HG03066 (cell line): ENCODE data around the gene PTOV1.

Experiments used
- ATAC-seq: cut with Tn5 transposase; IDR thresholded peaks from one replicate; pipeline ENCODE4 v1.9.1; 2021; ENCODE audit warnings: low read depth; ENCODE audit not compliant: unreplicated experiment

Gene PTOV1

DNA sequence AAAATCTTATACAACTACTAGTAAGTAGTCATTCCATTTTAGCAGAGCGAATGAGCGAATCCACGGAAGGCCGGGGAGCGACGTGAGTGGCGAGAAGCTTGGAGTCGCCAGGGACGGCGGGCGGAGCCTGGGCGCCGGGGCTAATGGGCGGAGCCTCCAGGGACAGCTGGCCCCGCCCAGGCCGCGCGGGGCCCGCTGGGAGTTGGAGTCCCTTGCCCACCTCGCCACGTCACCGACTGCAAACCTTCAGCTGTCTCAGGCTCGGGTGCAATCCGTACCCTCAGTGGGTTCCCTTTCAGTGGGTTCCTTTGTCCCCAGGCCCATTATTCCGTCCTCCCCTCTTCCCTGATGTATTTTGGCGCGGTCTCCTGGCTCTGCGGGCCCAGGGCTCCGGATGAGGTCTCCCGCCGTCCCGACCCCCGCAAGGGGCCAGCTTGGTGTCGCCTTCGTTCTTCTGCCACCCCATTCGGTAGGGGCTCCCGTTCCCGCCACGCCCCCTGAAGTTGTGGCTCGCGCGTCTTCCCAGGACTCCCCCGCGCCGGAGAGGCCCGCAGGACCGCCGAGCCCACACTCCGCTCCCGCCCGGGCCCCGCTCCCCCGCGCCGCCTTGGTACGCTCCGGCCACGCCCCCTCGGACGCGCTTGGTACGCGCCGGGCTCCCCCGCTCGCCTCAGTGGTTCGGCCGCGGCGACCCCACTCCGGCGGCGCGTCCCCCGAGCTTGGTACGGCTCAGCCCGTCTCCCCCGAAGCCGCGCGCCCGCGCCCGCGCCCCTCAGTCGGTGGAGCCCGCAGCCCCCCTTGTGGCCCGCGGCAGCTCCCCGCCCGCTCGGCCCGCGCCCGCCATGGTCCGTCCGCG, at the start of gene PTOV1:
PTOV1 (plus strand) TSS at position 673 of the 856 bp plus-strand sequence.
- peak; percentile 66 for ATAC-seq

DNA sequence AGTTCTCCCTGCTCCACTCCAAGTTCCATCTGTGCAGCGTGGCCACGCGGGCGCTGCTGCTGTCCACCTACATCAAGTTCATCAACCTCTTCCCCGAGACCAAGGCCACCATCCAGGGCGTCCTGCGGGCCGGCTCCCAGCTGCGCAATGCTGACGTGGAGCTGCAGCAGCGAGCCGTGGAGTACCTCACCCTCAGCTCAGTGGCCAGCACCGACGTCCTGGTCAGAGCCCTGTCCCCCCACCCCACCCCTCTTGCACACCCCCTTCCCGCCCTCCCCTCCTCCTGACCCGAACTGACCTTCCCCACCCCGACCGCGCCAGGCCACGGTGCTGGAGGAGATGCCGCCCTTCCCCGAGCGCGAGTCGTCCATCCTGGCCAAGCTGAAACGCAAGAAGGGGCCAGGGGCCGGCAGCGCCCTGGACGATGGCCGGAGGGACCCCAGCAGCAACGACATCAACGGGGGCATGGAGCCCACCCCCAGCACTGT, 49.5 kb upstream of the PTOV1 start:
- no peak for ATAC-seq

DNA sequence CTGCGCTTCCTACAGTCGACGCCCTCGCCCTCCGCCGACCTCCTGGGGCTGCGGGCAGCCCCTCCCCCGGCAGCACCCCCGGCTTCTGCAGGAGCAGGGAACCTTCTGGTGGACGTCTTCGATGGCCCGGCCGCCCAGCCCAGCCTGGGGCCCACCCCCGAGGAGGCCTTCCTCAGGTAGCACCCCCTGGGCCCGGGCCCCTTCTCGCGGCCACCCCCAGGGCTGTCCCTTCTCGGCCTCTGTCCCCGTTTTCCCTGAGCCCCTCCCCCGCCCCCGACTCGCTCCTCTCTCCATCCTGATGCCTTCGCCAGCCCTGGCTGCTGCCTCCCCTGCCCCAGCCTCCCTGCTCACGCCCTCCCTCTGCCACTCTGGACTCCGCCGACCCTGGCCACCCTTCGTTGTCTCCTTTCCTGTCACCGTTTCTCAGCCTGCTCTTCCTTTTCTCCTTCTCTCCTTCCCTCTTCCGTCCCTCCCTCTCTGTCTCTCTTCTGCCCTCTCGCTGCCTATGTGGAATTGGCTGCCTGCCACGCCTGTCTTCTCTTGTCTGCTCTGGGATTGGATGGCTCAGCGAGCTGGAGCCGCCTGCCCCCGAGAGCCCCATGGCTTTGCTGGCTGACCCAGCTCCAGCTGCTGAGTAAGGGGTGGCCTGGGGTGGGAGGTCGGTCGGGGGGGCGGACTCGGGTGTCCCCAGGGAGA, 48.8 kb upstream of the PTOV1 start:
- ATAC-seq, result no peak

DNA sequence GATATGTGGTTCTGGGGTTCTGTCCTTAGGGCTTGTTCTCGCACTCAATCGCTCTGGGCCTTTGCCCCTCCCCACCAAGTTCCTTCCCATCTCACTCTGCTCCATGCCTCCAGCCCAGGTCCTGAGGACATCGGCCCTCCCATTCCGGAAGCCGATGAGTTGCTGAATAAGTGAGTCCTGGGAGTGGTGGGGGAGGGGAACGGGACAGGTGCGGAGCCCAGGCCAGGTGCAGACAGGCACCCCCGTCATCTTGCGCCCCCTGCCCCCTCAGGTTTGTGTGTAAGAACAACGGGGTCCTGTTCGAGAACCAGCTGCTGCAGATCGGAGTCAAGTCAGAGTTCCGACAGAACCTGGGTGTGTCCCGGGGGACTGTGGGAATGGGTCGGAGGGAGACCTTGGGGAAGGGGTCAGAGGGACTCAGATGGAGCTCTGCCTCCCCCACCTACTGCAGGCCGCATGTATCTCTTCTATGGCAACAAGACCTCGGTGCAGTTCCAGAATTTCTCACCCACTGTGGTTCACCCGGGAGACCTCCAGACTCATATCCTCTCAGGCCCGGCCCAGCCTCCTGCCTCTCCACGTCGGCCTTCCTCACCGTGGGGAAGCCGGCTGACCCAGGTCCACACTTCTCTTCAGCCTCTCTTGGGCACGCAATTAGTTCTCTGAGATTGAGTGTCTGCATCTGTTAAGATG, 48.0 kb upstream of the PTOV1 start:
- ATAC-seq, result no peak

DNA sequence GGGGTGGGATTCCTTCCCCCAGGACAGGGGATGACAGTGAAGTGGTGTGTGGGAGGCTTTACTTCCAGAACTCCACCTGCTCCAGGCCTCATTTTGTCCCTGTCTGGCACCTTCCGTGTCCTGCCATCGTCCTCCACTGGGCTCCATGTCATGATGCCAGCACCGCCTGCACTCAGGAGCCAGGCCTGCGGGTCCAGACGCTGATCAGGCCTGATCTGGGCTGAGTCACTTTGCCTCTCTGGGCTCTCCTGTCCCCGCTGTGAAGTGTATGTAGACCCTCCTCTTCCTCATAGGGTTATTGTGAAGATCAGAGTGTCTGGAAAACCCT, 47.5 kb upstream of the PTOV1 start:
- ATAC-seq, result no peak

DNA sequence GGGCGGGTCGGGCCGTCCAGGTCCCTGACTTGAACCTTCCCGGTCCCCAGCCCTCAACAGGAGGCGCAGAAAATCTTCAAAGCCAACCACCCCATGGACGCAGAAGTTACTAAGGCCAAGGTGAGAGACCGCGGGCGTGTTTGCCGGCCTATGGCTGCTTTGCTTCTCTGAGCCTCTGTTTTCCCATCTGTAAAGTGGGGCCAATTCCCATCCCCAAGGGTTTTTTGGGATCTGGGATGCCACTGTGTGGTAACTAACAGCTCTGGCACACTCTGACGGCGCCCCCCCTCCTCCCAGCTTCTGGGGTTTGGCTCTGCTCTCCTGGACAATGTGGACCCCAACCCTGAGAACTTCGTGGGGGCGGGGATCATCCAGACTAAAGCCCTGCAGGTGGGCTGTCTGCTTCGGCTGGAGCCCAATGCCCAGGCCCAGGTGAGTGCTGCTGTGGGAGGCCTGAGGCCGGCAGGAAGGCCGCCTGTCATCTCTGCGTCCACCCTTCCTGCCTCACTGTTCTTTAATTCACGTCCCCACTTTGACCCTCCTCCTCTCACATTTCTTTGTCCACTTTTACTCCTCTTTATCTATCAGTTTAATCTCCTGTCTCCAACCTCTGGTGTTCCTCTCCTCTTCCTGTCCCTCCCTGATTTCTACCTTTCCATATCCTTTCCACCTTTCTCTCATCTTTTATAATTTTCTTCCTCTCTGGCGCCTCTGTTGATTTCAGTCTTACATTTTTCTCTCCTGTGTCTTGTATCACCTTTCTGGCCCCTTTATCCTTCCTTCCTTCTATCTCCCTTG, 44.9 kb upstream of the PTOV1 start:
- no peak for ATAC-seq

DNA sequence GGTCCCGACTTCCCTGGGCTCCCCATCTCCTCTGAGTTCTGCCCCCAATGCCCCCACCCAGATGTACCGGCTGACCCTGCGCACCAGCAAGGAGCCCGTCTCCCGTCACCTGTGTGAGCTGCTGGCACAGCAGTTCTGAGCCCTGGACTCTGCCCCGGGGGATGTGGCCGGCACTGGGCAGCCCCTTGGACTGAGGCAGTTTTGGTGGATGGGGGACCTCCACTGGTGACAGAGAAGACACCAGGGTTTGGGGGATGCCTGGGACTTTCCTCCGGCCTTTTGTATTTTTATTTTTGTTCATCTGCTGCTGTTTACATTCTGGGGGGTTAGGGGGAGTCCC, 44.4 kb upstream of the PTOV1 start:
- ATAC-seq, result no peak

DNA sequence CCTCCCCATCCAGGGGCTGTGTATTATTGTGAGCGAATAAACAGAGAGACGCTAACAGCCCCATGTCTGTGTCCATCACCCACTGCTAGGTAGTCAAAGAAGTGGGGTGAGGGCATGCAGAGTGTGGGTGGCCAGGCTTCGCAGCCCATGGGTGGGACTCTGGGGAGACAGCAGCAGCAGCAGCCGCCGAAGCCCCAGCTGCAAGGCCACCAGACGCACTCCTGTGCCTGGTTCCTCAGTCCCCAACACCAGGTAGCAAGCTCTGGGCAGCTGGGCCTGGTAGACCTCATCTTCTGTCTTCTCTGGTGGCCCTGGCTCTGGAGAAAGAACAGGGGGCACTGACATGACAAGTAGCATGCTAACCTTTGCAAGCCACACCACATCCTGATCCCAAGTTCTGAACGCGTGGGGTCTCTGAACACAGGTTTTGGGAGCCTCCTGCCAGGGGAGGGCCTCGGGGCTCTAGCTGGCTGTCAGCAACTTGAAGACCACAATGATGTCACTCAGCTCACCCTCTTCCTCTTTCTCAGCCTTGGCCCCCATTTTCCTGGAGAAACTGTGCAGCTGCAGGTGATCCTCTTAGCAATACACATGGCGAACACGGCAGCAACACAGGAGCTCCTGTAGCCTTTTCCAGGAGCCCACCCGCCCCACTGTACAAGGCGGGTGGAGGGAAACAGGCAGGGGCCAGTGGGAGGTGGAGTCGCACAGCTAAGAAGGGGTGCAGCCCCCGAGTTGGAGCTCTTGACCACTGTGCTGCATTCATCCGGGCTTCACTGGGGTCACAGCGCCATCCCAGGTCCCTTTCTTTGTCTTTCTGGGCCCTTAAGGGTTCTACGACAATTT, 43.7 kb upstream of the PTOV1 start:
- ATAC-seq, result no peak

DNA sequence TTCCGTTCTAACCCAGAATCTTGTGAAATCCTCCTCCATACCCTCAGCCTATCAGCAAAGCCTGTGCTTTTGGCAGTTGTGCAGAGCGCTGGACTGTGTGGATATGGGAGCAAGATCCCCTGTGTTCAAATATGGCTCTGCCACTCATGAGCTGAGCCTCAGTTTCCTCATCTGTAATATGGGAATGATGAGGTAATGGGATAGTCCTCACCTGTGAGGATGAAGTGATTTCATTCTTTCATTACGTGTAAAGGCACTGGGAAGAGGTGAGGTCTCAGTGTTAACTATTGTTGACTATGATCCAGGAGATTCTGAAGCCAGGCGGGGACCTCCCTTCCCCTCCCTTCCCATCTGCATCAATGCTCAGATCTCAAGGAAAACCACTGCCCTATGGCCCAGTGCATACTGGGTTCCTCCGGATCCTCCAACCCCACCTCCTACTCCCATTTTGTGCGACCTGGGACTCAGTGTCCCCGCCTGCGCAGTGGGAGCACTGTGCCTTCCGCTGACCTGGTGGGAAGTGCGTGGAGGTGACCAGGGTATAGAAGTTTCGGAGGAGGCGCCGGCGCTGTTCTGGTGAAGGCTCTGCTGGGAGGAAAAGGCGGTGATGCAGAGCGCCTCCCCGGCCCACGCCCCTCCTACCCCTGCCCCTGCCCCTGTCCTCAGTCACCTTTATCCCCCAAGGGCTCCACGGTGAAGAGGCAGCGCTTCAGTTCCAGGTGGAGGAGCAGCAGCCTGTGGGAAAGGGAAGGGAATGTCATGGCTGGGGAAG, 42.9 kb upstream of the PTOV1 start:
- no peak for ATAC-seq

DNA sequence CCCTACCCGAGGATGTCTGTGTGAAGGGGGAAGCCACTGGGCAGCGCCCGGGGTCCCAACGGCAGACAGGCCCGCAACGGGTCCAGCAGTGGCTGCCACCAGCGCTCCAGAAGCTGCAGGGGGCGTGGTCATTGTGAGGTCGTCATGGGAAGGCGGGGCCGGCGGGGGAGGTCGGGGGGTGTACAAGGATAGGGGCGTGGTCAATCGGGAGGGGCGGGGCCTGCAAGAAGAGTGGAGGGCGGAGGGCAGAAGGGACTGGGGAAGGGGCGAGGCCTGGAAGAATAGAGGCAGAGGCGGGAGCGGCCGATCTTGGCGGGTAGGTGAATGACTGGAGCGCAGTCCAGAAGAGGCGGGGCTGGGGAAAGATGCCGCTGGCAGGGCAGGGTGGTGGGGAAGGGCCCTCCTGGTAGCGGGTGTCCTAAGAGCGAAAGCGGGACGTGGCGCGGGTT, 42.2 kb upstream of the PTOV1 start:
- ATAC-seq, result no peak

DNA sequence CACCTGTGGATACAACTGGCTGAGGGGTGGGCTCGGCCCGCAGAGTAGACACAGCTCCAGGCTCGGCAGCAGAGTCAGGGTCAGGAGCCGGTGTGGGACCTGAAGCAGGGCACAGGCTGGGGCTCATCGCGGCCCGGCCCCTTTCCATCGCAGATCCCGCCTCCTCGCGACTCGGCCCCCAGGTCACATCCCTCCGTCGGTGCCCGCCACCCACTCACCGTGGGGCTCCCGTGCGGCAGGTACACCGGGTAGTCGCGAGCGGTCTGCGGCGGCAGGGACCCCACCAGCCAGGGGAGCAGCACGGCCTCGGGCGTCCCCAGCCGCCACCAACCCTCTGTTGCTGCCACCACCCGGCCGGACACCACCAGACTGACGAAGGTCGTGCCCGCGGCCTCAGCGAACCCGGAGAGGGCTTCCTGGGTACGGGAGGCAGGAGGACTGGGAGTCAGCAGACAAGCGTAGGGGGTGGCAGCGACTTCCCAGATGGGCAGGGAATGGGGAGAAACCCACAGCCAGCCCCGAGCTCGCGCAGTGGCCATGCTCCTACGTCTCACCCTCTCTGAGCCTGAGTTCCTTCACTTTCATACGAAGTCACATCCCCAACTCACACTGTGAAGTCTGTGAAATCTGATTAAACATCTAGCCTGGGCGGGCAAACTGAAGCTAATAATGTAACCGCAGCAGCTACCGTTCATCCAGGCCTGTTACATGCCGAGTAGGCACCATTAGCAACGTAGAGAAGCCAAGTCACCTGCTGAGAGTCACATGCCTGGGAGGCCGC, 41.6 kb upstream of the PTOV1 start:
- ATAC-seq, result no peak

DNA sequence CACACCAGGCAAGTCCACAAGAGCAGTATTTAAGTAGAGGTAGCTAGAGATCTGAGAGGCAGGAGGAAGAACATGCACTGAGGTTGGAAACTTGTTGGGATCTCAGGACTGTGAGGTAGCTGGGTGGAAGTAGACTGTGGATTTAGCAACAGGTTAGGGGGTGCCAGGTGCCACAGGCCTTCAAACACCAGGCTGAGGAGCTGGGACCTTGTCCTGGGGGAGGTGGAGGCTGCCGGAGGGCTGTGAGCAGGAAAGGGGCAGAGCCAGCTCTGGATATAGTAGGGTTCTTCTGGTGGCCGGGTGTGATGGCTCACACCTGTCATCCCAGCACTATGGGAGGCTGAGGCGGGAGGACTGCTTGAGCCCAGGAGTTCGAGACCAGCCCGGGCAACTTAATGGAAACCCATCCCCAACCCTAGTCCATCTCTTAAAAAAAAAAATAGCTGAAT, 41.0 kb upstream of the PTOV1 start:
- no peak for ATAC-seq

DNA sequence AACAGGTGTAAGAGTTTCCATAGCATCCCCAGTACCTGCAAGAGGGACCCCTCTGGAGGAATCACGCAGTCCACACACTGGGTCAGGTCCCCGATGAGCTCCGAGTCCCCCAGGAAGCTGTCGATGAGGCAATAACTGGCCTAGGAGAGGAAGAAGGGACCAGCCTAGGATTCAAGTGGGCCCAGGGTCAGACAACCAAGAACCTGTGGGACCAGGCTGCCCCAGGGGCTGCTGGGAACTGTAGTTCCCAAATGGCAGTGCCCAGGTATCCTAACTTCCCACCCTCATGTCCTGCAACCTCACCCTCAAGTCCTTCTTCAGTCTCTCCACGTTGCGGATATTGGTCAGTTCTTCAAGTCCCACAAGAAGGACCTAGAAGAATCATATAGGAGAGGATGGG, 39.6 kb upstream of the PTOV1 start:
- no peak for ATAC-seq

DNA sequence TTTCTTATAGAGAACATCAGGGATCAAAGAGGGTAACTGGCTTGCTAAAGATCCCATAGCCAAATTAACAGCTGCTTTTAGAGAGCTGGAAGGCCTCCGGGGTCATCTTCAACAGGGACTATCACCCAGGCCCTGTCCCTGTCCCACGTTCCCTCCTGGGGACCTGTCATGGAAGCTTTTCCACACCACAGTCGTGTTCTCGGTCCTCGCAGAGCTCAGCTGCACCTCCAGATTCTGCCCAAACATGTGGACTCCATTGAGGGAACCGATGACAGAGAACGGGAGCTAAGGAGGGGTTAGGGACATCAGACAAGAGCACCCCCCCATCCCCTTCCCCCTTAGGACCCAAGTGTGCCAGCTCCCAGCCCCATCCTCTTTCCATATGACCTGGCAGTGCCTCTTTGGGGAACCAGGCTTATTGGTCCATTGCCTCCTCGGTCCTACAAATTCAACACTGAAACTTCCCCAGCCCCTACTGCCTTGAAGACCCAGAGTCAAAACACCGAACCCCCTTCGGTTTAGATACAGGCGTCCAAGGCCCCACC, 38.4 kb upstream of the PTOV1 start:
- no peak for ATAC-seq

DNA sequence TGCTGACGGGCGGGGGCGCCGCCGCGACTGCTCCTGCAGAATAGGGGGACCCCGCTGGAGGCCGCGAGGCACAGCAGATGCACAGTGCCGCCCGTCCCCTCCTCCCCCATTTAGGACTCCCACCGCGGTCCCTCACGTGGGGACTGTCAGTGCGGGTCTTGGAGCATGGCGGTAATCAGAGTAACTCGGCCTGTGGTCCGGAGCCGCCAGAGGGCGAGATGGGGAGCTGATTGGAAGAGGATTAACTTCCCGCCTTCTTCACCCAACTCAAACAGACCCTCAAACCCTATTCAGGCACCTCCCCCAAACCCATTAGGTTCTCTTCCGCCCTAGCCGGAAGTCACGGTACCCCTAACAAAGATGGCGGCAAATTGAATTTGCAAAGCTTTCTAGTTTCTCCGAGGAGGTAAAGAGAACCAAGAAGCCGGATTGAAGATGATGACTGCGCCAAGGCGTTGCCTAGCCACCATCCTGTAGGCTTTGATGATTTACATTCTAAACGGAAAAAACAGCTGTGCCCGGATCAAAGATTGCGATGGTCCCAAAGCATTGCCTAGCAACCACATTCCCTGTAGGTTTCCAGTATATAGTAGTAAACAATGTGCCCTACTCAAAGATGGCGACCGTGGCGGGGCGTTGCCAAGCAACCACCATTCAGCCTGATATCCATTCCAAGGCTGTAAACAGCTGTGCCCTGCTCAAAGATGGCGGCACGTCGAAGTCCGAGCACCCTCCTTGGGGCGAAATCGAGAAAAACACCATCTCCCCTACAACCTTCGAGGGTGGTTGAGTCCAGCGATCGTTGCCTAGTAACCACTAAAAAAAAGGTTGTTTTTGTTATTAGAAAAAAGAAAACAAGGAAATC, 37.7 kb upstream of the PTOV1 start, which contains the start of gene FUZ:
FUZ (minus strand) TSS at position 296 of the 865 bp plus-strand sequence; CDS start at position 110, 186 bp downstream.
- ATAC-seq, result no peak

DNA sequence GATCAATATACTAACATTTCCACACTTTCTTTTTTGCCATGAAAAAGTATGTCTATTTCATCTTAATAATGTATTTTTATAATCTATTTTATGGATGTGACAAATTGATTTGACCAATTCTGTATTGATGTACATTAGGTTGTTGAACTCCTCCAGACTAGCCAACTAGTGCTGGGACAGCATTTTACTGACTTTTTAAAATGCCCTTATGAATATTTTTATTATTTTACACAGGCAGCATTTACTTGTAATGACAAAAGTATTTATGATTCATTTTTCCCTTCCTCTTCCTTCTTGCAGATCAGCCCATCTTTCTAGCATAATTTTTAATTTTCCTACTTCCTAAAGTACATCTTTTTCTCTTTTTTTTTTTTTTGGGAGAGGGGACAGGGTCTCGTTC, 36.9 kb upstream of the PTOV1 start:
- no peak for ATAC-seq

DNA sequence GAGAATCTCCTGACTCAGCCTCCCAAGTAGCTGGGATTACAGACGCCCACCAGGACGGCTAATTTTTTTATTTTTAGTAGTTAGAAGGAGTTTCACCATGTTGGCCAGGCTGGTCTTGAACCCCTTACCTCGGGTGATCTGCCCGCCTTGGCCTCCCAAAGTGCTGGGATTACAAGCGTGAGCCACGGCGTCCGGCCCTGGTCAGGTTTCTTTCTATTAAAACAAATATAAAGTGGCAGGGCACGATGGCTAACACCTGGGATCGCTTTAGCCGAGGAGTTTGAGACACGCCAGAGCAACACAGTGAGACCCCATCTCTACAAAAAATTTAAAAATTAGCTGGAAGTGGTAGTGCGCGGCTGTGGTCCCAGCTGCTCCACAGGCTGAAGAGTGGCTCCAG, 34.4 kb upstream of the PTOV1 start:
- no peak for ATAC-seq
